ENCODE data around the gene C13orf46.

- TF ChIP-seq YY1 (IDR thresholded peaks at IDR 0.05; ENCODE audit: insufficient read depth, insufficient read length) (no peak), SUZ12 (IDR thresholded peaks at IDR 0.05; ENCODE audit: extremely low read depth, insufficient read depth, insufficient read length) (no peak)
Measured at GRCh38 chr13:113938716-113939115, 35.2 kb downstream of the C13orf46 start.
